GM19452 (cell line): ENCODE measurements around the gene TACO1.

Experiments used
- ATAC-seq: cut with Tn5 transposase; IDR thresholded peaks from one replicate; pipeline ENCODE4 v1.9.1; 2021; ENCODE audit not compliant: unreplicated experiment

Gene TACO1

DNA sequence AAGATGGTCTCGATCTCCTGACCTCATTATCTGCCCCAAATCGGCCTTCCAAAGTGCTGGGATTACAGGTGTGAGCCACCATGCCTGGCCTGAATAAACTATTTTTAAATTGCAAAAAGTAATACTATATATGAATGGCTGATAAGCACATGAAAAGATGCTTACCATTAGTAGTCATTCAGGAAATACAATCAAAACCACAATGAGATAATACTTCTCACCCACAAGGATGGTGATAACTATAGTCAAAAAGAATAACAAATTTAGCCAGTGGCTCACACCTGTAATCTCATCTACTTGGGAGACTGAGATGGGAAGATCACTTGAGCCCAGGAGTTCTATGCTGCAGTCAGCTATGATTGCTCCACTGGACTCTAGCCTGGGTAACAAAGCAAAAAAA is 2.4 kb upstream of the TACO1 start:
- ATAC-seq: no peak

DNA sequence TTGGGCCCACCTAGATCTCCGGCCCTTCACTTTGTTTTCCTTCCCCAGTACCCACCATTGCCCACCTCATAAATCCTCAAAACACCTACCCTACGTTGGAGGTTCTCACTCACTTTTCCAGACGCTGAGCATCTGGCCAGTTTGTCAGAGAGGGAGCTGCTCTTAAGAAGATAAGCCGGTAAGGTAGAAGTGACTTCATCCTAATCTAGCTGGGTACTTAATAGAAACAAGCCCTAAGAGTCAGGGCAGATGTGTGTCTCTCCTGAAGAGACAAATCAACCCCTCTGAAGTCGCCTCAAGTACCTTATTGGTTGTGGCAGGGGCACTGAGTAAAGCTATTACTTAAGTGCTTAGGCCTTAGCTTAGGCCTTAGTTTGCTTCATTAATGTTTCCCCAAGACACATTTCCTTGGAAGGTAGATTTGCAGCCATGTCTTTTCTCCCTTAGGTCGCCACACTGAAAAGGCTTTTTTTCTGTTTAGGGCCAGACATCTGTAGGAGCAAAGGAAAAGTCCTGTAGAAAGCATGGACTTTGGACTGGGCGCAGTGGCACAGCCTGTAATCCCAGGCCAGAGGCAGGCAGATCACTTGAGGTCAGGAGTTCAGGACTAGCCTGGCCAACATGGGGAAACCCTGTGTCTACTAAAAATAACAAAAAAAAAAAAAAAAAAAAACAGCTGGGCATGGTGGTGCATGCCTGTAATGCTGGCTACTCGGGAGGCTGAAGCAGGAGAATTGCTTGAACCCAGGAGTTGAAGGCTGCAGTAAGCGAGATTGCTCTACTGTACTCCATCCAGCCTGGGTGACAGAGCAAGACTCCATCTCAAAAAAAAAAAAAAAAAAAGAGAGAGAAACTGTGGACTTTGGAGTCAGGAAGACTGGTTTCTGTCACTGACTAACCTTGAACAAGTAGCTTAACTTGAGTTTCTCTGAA is 1.0 kb downstream of the TACO1 start:
- no peak for ATAC-seq

DNA sequence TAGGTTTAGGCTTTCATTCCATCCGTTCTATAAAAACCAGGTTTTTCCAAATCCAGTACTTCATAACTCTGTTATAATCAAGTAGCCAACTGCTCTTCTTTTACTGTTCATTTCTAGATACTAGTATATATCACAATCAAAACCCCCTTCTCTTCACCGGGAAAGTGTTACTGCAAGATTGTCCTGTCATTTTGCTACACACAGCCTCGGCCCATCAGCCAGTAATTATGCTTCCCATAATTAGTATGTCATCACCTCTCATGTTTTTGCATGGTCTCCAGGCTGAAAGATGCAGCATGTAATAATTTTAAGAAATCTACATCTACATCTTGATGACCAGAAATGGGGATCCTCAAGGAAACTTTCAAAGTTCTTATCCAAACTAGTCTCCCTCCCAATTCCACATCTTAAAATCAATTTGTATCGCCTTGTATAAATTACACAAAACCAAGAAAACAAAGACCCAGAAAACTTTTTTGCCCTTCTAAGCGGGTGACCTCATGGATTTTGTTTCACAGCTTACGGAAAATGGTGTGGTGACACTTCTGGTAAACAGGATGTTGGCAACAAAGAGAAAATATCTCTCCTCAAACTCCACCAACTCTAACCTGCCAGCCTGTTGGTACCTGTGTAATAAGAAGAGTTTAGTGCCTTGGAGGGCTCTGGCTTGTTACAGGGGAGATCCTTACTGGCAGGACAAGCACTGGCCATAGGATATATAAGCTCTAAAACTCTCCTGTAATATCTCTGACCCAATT is 9.3 kb downstream of the TACO1 start:
- ATAC-seq: no peak

DNA sequence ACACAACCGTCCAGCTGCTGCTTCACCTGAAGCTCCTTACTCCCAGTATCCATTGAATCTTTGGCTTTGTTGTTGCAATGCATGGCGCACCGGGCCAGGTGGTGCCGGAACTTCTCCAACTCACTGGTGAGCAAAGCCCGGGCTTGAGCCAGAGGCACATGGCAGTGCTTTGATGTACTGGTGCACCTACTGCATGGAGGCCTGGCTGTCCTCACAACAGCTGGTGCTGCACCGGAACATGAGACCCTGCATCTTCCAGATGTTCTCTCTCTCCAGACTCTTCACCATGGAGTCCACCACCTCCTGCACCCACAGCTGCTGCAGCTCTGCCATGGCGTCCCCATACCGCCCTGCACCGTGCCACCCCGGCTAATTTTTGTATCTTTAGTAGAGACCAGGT is 10.2 kb downstream of the TACO1 start:
- ATAC-seq: no peak

DNA sequence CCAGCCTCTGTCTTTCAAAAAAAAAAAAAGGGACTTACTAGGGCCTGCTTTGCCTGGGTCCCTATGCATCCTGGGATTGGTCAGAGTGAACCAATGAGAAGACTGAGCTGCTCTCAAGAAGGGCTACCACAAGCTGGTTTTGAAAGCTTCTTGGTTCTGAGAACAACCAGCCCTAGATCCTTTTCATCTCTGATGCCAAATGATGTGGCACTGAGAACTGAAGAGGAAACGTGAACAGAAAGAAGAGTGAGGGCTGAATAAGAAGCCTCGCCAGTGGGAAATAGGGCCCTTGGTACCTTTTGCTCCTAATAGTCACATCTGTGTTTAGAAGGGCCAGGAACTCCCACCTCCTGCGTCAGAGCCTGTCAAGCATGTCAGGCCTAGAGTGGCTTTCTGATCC is 10.7 kb downstream of the TACO1 start:
- ATAC-seq: no peak

DNA sequence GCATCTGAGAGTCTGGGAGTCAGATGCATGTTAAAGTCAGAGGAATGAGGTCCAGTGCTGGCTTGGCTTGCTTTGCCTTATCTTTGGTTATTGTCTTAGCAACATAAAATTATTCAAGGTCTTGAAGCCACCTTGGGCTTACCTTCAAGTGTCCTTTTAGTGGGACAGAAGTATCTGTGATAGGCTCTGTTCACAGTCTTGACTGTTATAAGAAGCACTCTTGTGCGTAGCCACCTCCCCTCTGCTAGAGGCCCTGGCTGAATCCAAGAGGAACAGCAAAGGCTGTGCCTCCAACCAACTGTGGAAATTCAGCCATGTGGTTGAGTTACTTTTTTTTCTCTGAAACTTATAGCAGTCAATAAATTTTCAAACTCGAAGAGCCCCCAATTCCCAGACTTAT is 13.0 kb downstream of the TACO1 start:
- ATAC-seq: no peak

DNA sequence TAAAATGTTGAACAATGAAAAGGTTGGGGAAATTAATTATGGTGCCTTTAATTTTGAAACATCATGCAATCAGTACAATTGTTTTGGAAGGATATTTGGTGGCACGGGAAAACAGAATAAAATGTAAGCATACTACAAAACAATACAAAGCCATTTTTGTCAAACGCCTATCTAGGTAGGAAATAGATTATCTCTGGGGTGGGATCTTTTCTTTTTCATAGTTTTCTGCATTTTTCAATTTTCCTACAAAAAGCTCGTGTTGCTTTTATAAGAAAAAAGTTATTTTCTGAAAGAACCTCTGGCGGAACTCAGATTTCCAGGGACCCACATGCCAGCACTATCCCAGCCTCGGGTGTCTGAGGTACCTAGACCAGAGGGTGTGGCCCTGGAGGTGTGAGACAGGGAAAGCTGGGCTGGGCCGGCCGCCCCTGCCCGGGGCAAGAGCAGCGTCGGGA is 20.6 kb downstream of the TACO1 start:
- ATAC-seq: no peak

DNA sequence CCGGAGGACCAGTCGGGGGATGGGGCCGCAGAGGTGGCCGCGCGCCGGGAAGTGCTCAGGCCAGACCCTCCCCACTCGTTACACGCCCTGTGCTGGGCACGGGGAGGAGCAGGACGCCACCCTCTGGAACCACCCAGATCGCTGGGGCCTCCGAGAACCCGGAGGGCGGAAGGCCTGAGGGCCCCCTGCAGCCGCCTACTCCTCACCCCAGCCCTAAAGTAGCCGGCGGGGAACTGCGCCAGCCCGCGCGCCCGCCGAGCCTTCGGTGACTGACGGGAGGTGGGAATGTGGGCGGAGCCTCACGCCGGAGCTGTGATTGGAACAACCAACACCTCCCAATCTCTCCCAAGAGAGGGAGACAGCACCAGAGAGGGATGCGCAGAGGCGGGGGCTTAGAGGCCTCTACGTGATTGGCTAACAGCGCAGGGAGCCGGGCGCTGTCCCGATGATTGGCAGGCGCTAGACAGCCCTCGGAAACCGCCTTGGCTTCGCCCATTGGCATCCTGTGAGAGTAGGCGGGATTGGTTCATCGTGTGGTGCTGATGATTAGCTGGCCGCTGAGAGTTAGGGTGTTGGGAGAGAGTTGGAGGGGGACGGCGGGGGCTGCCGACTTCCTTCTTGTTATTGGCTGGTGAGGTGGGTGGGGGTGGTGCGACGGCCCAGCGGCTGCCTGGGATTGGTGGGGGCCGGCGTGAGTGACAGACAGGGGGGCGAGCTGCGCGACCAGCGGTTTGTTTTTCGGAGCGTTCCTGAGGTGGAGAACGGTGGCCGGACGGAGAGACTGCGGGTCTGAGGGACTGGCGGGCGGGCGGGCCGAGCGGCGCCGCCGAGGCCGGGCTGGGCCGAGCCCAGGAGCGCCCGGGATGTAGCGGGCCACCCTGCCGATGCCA is 21.2 kb downstream of the TACO1 start, which contains the start of gene MAP3K3:
Gene MAP3K3 (plus strand): TSS at position 734 of the 890 bp plus-strand sequence. CDS start 343 bp downstream, outside the sequence.
- peak; percentile 92 for ATAC-seq

DNA sequence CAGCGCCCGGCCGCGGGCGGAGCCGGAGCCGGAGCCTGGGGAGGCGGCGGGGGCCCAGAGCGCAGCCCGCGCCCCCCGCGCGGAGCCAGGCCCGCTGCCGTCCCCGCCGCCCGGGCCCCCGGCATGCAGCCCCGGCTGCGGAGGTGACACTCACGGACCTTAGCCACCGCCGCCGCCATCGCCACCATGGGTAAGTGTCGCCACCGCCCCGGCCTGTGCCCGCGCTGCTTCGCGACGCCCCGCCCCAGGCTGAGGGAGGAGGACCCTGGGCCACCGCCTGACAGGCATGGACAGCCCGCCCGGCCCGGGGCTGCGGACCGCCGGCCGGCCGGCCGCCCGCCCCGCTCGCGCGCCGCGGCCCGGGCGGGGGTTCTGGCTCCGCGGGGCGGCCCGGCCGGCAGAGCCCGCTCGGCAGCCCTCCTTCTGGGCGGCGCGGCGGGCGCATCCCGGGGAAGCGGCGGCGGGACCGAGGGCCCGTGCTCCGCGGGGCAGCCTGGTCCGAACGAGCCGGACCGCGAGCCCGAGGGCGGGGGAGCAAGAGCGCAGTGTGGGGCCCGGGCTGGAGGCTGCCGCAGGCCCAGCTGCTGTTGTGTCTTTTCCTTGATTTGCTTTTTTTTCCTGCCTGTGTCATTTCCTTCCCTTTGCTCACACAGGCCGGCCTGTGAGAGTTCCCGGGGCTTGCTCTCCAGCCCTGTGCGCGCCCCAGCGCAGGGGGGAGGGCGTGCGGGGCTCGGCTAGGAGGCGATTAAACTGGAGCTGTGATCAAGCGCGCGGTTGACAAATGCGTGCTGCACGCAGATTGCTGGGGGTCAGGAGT is 22.1 kb downstream of the TACO1 start:
- ATAC-seq: peak; percentile 30

DNA sequence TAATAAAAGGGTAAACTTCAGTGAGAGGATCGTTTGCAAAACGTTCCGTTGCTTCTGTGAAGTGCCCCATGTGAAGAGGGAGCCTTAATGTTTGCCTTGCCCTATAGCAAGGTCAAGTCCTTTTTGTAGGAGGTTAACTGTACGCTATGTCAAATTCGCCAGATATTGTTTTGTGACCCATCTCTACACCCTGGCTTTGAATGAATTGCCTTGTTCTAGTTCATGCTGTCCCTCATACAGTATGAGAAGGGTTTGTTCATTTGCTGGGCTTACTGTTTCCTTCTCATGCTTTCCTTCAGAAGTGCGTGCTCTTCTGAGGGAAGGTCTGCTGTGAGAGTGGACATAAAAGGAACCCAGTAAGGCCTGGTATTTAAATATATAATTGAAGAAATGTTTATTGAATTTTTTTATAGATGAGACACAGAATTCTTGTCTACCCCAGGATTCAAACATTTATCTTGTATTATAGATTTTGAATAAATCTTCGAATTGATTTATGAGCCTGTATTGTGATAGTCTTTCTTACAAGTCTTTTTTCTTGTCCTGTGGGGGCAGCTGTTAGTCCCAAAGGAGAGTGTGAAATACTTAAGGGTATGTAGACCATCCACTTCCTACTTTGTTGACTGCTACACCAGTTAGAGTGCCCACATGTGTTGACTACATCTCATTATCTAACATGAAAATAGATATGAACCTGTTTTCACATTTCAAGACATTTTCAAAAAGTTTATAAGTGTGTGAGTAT is 23.3 kb downstream of the TACO1 start:
- no peak for ATAC-seq

DNA sequence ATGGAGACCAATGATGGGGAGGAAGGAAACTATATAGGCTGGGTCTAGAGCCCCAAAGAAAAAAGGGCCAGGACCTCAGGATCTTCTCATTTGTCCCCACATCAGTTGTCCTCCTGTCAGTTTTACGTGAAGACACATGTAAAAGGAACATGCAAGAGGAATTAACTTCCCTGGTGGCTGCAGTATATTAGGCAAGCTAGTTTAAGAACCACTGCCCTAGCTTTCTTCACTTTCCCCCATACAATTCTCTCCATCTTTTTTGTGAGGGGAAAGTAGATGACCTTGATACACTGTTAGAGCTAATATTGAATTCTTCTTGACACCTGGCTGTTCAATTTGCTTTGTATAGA is 23.8 kb downstream of the TACO1 start:
- no peak for ATAC-seq

DNA sequence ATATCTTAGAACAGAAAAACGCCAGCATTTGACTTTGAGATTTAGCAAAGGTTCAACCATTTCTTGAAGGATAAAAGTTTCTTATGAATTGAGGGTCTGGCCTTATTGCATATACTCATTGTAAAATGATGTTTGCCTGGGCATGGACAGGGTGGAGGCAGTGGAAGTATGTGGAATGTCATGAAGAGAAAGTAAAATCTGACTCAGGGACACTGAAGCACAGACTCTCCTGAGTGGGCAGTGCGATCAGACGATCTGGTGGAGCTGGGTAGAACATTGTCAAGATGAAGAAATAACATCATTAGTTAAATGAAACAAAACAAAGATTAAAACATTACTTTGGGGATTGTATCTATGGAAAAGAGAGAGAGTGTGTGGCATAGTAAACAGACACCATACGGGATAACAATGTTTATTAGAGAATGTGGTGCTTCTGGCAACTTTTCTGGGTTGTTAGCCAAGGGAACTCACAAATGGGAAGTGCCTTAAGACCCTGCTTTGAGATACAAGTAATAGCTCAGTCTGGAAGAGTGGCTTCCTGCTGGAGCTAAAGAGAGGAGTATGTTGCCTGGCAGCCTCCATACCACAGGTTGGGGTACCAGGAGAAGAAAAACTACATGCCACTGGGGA is 26.0 kb downstream of the TACO1 start:
- no peak for ATAC-seq

DNA sequence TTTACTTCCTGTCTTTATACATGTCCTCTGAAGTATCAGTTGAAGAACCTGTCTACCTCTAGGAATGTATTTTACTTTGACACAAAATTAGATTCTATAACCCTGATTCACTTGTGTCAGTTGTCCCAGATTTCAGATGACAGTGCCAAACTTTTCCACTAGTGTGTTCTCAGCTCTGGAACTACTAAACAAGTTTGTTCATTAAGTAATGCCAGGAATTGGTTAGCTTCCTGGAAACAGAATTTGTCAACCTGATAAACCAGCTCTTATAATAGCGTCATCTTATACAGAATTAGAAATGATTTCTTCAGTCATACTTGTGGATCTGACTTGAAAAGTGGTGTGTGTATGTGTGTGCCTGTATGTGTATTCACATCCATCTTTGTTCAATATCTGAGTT is 28.9 kb downstream of the TACO1 start:
- ATAC-seq: no peak

DNA sequence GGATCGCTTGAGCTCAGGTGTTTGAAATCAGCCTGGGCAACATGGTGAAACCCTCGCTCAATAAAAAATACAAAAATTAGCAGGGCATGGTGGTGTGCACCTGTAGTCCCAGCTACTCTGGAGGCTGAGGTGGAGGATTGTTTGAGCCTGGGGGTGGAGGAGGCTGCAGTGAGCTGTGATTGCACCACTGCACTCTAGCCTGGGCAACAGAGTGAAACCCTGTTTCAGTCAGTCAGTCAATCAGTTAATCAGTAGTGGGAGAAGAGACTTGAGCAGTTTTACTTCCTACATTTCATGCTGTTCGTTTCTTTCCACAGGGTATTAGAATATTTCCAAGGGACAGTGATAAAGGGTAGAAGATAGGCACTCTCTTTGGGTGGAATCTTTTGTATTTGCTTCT is 30.4 kb downstream of the TACO1 start:
- no peak for ATAC-seq

DNA sequence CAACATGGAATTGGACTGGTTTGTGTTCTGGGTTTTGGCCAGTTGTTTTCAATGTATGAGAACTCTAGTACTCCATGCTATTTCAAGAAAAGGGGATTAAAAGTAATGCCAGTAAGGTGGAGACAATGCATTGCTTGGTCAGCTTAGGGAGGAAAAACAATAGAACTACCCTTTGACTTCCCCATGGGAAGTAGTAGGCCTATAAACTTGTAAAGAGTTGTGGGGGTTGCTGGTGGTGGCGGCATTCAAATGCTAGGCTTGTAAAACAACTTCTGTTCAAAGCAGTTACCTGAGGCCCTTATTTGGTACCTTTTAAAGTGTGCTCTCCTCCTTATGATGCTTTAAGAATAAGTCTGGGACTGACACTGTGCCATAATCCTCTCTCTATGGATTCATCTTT is 30.9 kb downstream of the TACO1 start:
- ATAC-seq: no peak

DNA sequence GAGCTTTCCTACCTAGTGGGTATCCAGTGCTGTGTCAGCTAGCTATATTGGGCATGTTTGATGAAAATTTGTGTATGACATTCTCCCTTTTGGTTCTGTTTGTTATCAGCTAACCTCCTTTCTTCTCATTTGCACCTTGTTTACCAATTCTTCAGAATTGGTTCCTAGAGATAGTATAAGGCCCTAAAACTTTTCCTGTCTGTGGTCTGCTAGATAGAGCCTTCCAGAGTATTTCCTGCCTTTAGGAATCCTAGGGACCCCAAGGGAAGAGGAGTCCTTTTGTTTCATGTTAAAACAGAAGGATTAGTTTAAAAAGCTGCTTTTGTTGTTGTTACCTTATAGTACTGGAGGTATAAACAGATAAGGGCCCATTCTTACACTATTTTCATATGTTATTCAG is 33.0 kb downstream of the TACO1 start:
- ATAC-seq: no peak

DNA sequence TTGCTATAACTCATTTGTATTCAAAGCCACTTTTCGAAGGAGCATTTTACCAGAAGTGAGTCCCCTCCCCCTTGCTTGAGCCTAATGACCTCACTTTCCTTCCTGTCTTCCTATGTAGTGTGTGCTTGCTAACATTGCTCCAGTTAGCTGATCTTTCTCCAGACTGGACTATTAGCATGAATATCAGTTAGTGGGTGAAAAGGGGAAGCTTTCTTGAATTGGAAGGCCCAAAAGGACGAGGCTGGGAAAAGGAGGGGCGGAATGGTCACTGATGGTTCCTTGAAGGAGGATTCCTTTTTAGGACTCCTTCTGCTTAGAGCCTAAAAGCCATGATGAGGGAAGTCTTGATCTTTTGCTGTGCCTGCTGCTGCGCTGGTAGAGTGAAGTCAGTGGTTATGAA is 33.5 kb downstream of the TACO1 start:
- no peak for ATAC-seq

DNA sequence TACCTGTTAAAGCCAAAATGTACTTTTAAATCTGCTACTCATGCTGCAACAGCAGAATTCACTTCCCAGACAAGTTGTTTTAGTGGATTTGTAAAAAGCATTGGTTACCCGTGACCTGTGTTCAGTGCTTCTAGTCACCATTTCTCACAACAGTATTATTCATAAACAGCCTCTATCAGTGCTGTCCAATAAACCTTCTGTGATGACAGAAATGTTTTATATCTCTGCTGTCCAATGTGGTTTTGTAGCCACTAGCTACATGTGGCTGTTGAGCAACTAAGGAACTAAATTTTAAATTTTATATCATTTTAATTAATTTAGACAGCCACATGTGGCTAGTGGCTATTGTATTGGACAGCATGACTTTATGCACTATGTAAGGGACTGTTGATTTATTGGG is 34.1 kb downstream of the TACO1 start:
- ATAC-seq: no peak

DNA sequence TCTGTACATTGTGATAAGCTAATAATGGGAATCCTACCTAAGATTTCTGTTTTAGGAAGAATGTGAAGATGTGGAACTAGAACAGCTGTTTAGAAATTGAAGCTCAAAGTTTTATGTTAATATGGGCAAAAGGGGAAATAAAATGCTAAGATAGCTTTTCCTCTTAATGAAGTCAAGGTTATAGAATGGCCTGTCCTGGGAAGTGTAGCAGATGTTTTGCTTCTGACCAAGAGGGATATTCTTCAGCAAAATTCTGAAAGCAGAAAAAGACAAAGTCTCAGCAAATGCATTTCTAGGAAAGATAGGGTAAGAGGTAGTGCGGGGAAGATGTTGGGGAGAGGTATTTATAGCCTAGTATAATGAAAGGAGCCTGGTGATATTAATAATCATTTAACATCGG is 34.6 kb downstream of the TACO1 start:
- no peak for ATAC-seq
